CD4-positive, alpha-beta T cell (primary cell): ENCODE data around the gene IFT27. TPM values are rescaled to one million over a fixed set of nuclear protein-coding genes. Genes with fewer than 3 reads are reported as not detected.

ENCODE experiments used
- ATAC-seq: fragments of 200-7000 bp; cut with Tn5 transposase; one replicate; pipeline ENCODE4 v1.10.0; 2022; ENCODE audit warnings: mild to moderate bottlenecking; ENCODE audit not compliant: poor library complexity
- CTCF ChIA-PET: fragments of 350-600 bp; sonication (Branson Sonifier 250); formaldehyde crosslinking; loops from one replicate; lab custom pipeline; 2021; ENCODE audit warnings: antibody characterized with exemption, inconsistent platforms; lab: Charles Lee
- POLR2A ChIA-PET: fragments of 350-600 bp; sonication (Branson Sonifier 250); formaldehyde crosslinking; loops from one replicate; lab custom pipeline; 2021; ENCODE audit warnings: antibody characterized with exemption, inconsistent platforms; lab: Charles Lee
- DNase-seq, 14 experiments: peaks; one replicate each; pipeline ENCODE4 v3.0.0-alpha.2; 2013 to 2020; ENCODE audit warnings: mixed read lengths in 2 of 14
- H3K27ac ChIP-seq, 2 donors: one replicate each; pipeline versions ENCODE4 v1.5.1 to v1.7.0; 2013; ENCODE audit warnings: low read length in 2 of 2, low read depth in 1 of 2, mild to moderate bottlenecking in 1 of 2
- H3K27me3 ChIP-seq, 2 experiments: 1 replicate in 1 of 2; 2 replicates in 1 of 2; pipeline versions ENCODE4 v1.6.1 to v1.7.0; 2013; ENCODE audit warnings: low read length in 2 of 2, control low read depth in 1 of 2, mild to moderate bottlenecking in 1 of 2, moderate library complexity in 1 of 2; ENCODE audit not compliant: insufficient read depth in 2 of 2, control insufficient read depth in 1 of 2
- H3K36me3 ChIP-seq: one replicate; pipeline ENCODE4 v1.6.1; 2013; ENCODE audit warnings: low read length, control low read depth; ENCODE audit not compliant: insufficient read depth
- H3K4me1 ChIP-seq: one replicate; pipeline ENCODE4 v1.6.1; 2013; ENCODE audit warnings: low read length, control low read depth; ENCODE audit not compliant: insufficient read depth
- H3K4me3 ChIP-seq: one replicate; pipeline ENCODE4 v1.5.1; 2013; ENCODE audit warnings: mild to moderate bottlenecking, low read length, moderate library complexity
- H3K9me3 ChIP-seq, 2 experiments: 1 replicate in 1 of 2; 2 replicates in 1 of 2; pipeline versions ENCODE4 v1.6.1 to v1.7.0; 2013; ENCODE audit warnings: low read length in 2 of 2, mild to moderate bottlenecking in 2 of 2, control low read depth in 1 of 2, moderate library complexity in 1 of 2; ENCODE audit not compliant: control insufficient read depth in 1 of 2, insufficient read depth in 1 of 2
- H3K27ac Mint-ChIP-seq: one replicate; pipeline ENCODE4 v1.8.0; 2020; ENCODE audit warnings: mixed read lengths
- H3K27me3 Mint-ChIP-seq: one replicate; pipeline ENCODE4 v1.8.0; 2021; ENCODE audit warnings: mixed read lengths
- H3K36me3 Mint-ChIP-seq: one replicate; pipeline ENCODE4 v1.8.0; 2021; ENCODE audit warnings: low read depth, mixed read lengths
- H3K4me1 Mint-ChIP-seq: one replicate; pipeline ENCODE4 v1.8.0; 2021; ENCODE audit warnings: low read depth, mixed read lengths
- H3K4me3 Mint-ChIP-seq: one replicate; pipeline ENCODE4 v1.8.0; 2020; ENCODE audit warnings: mild to moderate bottlenecking, mixed read lengths
- H3K9me3 Mint-ChIP-seq: one replicate; pipeline ENCODE4 v1.8.0; 2020; ENCODE audit warnings: mixed read lengths
- CTCF ChIP-seq: fragments of 200-600 bp; IDR thresholded peaks from one replicate; pipeline ENCODE4 v1.8.0; 2022; ENCODE audit warnings: antibody characterized with exemption, mild to moderate bottlenecking
- intact Hi-C, 2 experiments: fragments of 100-400 bp; cut with DNase I in 1 of 2; cut with micrococcal nuclease in 1 of 2; formaldehyde crosslinking; loops; one replicate each; pipeline versions ENCODE4 v1.15.1 to v1.9.0; 2023 to 2025; cut with DNase I, micrococcal nuclease
- total RNA-seq, 174 experiments: library from RNA in 2 of 174; stranded (reverse) in 2 of 174; gene quantifications; one replicate each; pipeline ENCODE4 v1.2.3 and lab custom pipeline; 2021 to 2026

The IFT27 gene
- total RNA-seq, 2 experiments from 2014 or later = 10.2 to 10.9 TPM

DNA sequence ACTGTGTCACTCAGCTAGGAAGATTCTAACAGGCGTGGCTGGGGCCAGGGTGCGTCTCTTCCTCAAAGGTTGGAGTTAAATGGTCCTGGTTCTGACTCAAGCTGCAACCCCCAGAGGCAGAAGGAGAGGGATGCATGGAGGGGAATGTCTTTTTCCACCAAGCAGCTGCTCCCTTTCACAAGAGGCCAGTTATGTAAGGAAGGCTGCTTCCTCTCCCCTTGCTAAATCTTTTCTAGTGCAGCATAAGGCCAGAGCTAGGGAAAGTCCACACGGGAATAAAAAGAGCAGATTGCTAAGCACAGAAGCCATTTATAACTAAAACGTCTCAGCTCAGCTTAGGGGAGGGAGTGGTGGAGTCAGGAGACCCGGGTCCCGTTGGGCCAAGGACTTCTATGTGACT, 30.9 kb upstream of the IFT27 start:
- Histone ChIP-seq H3K4me3 (no peak overlapping the region), H3K9me3 (no peaks in the 10 kb centered on the region), H3K27ac (no peak overlapping the region), H3K27me3 (no peaks in the 10 kb centered on the region), H3K4me1 (peaks cover 18% of the 10 kb centered on the region), H3K36me3 (no peaks in the 10 kb centered on the region)
- POLR2A ChIA-PET = no interaction called here
- ATAC-seq (no peak), DNase-seq (no peak)
- H3K9me3 Mint-ChIP-seq = no peaks in the 10 kb centered on the region
- H3K27ac Mint-ChIP-seq = no peak overlapping the region
- CTCF ChIA-PET = no interaction called here
- peaks cover 8% of the 10 kb centered on the region for H3K27me3 Mint-ChIP-seq
- H3K4me1 Mint-ChIP-seq = peaks cover 28% of the 10 kb centered on the region
- intact Hi-C loops = no loop called here
- H3K36me3 Mint-ChIP-seq = no peaks in the 10 kb centered on the region
- H3K4me3 Mint-ChIP-seq = no peak overlapping the region
- no peak for TF ChIP-seq CTCF

- ATAC-seq (no peak), DNase-seq (no peak)
- no peak overlapping the region for H3K27ac Mint-ChIP-seq
- H3K36me3 Mint-ChIP-seq = no peaks in the 10 kb centered on the region
- ChIA-PET CTCF (interaction anchor here (1.1 kb wide), 1 partner anchor 53 kb away, joined by 3 read pairs; no protein-coding TSS in a partner anchor), POLR2A (no interaction called here)
- Histone ChIP-seq H3K4me3 (no peak overlapping the region), H3K27me3 (no peaks in the 10 kb centered on the region), H3K4me1 (peaks cover 10% of the 10 kb centered on the region), H3K36me3 (no peaks in the 10 kb centered on the region), H3K9me3 (peaks cover 0 to 4% of the 10 kb centered on the region in 2 experiments), H3K27ac (no peak overlapping the region)
- peaks cover 17% of the 10 kb centered on the region for H3K4me1 Mint-ChIP-seq
- peaks cover 12% of the 10 kb centered on the region for H3K27me3 Mint-ChIP-seq
- no peaks in the 10 kb centered on the region for H3K9me3 Mint-ChIP-seq
- no peak overlapping the region for H3K4me3 Mint-ChIP-seq
- TF ChIP-seq CTCF = no peak
- intact Hi-C loops = no loop called here
Observed at GRCh38 chr22:36803358-36803757, 27.4 kb upstream of the IFT27 start.

DNA sequence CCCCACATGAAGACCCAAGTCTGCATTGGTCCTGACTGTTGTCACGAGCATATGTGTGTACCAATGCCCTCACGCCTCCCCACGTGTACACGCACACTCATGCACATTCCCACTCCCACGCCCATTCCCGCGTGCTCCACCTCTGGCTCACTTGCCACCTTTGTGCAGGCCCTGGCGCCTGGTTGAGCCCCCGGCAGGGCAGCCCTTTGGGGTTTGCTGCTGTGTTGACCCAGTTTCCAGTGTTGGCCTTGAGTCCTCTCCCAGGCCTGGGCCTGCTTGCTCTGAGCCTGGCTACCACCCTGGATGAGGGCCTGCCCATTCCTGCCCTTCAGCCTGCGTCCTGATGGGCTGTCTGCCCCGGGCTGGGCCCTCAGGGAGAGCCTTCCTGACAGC, 22.8 kb upstream of the IFT27 start:
- no peak overlapping the region for H3K4me3 ChIP-seq
- peaks cover 26% of the 10 kb centered on the region for H3K27me3 Mint-ChIP-seq
- H3K9me3 Mint-ChIP-seq = no peaks in the 10 kb centered on the region
- no peak for TF ChIP-seq CTCF
- no peaks in the 10 kb centered on the region for H3K36me3 Mint-ChIP-seq
- H3K36me3 ChIP-seq = no peaks in the 10 kb centered on the region
- POLR2A ChIA-PET = no interaction called here
- no peaks in the 10 kb centered on the region for H3K4me1 ChIP-seq
- intact Hi-C loops = no loop called here
- no peak overlapping the region for H3K27ac Mint-ChIP-seq
- ATAC-seq = no peak
- no peak overlapping the region for H3K4me3 Mint-ChIP-seq
- DNase-seq = no peak
- H3K27me3 ChIP-seq = peaks cover 2 to 3% of the 10 kb centered on the region in 2 experiments
- CTCF ChIA-PET = no interaction called here
- H3K9me3 ChIP-seq = peaks cover 0 to 4% of the 10 kb centered on the region in 2 experiments
- no peaks in the 10 kb centered on the region for H3K4me1 Mint-ChIP-seq
- H3K27ac ChIP-seq = no peak overlapping the region
